ENCODE data around the gene PMEPA1. TPM values are rescaled to one million over a fixed set of nuclear protein-coding genes. Genes with fewer than 3 reads are reported as not detected.

The PMEPA1 gene
- total RNA-seq, 1 experiment from 2014 or later = 163 TPM

DNA sequence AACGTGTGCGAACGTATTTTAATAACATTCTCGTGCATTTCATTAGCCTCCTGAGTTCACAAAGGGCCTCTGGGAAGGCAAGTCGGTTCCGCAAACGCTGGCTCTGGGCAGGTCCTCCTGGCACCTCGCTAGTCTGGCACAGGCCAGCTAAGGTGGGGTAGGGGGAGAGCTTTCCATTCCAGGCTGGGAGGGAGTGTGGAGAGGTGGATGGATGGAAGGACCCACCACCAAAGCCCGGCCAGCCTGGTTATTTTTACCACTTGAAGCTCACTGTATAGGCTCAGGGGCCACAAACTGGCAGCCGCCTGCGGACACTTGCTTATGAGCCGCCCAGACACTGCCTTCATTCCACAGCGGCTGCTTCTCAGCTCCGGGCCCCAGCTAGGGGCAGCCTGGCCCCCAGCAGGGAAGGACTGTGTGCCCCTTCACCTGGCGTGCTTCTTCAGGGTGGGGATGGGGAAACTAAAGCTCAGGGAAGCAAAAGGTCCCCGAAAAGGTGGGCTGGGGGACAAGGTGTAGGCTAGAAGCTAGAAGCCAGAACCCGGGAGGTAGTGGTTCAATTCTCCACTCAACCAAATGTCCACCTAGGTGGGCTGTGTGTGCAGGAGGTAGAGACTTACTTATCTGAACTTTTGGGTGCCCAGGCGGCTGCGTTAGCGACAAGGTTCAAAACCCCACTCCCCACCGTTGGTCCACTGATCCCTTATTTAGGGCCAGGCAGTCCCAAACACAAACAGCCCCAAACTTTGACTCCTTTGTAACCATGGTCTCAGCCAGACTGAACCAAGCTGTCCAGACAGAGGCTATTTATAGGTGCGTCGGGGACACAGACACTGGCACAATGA lies 1.7 kb downstream of the PMEPA1 start:
- intact Hi-C loops (cut with micrococcal nuclease; ENCODE audit: unreplicated experiment) = loop anchor here (2.0 kb wide), 1 partner anchor 53 kb away; no protein-coding TSS in a partner anchor
- H3K9me3 ChIP-seq (ENCODE audit: insufficient read depth, low read depth) = no peaks in the 10 kb centered on the region
- H3K36me3 ChIP-seq (ENCODE audit: low read depth) = peaks cover 44% of the 10 kb centered on the region
- DNase-seq = no peak
- TF ChIP-seq, protein P1, sequence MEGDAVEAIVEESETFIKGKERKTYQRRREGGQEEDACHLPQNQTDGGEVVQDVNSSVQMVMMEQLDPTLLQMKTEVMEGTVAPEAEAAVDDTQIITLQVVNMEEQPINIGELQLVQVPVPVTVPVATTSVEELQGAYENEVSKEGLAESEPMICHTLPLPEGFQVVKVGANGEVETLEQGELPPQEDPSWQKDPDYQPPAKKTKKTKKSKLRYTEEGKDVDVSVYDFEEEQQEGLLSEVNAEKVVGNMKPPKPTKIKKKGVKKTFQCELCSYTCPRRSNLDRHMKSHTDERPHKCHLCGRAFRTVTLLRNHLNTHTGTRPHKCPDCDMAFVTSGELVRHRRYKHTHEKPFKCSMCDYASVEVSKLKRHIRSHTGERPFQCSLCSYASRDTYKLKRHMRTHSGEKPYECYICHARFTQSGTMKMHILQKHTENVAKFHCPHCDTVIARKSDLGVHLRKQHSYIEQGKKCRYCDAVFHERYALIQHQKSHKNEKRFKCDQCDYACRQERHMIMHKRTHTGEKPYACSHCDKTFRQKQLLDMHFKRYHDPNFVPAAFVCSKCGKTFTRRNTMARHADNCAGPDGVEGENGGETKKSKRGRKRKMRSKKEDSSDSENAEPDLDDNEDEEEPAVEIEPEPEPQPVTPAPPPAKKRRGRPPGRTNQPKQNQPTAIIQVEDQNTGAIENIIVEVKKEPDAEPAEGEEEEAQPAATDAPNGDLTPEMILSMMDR (conservative IDR thresholded peaks at IDR 0.05) = no peak
- TF ChIP-seq EZH2 (IDR thresholded peaks at IDR 0.05; ENCODE audit: low read depth) = no peak
- no peaks in the 10 kb centered on the region for H3K9me2 ChIP-seq (ENCODE audit: insufficient read depth)
- H3K4me3 ChIP-seq = peak overlapping the region; percentile 98
- peaks cover 63% of the 10 kb centered on the region for H3K4me1 ChIP-seq (replicated peaks; ENCODE audit: insufficient read depth)
- H3F3A ChIP-seq (ENCODE audit: insufficient read depth, low read depth) = peaks cover 46% of the 10 kb centered on the region; the same call in 1 of the 2 replicates
- CTCF ChIA-PET = interaction anchor here (0.9 to 1.0 kb wide), 2 partner anchors 15 to 411 kb away, joined by 3 read pairs; no protein-coding TSS in a partner anchor
- BruUV-seq (replicated peaks) = no TSS peak
- POLR2A ChIA-PET (ENCODE audit: unreplicated experiment) = interaction anchor here (0.5 to 0.8 kb wide), 5 partner anchors 10 to 106 kb away, joined by 3 to 8 read pairs (median 3); no protein-coding TSS in a partner anchor
- peak overlapping the region; percentile 61 for H3K27ac ChIP-seq
- H3K79me2 ChIP-seq (ENCODE audit: low read depth) = peaks cover 94% of the 10 kb centered on the region
- peak overlapping the region; percentile 85 for H3K4me2 ChIP-seq
- peaks cover 57% of the 10 kb centered on the region for H4K20me1 ChIP-seq (ENCODE audit: insufficient read depth)
- H2AFZ ChIP-seq = no peak overlapping the region
- H3K27me3 ChIP-seq (ENCODE audit: insufficient read depth, low read depth) = no peaks in the 10 kb centered on the region

DNA sequence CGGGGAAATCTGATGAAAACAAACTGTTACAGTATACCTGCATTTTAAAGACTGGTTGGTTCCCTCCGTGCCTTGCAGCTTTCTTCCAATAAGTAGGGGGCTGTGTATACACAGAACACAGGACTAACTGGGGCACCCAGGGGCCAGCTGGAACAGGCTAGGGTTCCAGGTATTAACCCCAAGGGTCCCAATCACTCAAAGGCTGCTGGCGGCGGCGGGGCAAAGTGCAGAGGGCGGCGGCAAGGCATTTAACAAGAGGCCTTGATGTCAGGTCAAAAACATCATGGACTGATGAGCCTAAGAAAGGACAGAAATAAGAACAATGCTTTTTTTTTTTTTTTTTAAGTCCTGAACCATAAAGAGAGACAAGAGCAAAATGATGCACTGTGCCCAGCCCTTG lies 2.5 kb downstream of the PMEPA1 start:
- TF ChIP-seq, protein P1 (conservative IDR thresholded peaks at IDR 0.05) = no peak
- no peak for TF ChIP-seq EZH2 (IDR thresholded peaks at IDR 0.05; ENCODE audit: low read depth)
- Histone ChIP-seq H3K9me2 (ENCODE audit: insufficient read depth) (no peaks in the 10 kb centered on the region), H3F3A (ENCODE audit: insufficient read depth, low read depth) (peaks cover 47% of the 10 kb centered on the region; the same call in 1 of the 2 replicates), H3K27me3 (ENCODE audit: insufficient read depth, low read depth) (no peaks in the 10 kb centered on the region), H3K9me3 (ENCODE audit: insufficient read depth, low read depth) (no peaks in the 10 kb centered on the region), H3K4me1 (replicated peaks; ENCODE audit: insufficient read depth) (peaks cover 63% of the 10 kb centered on the region), H4K20me1 (ENCODE audit: insufficient read depth) (peaks cover 64% of the 10 kb centered on the region), H3K79me2 (ENCODE audit: low read depth) (peaks cover 94% of the 10 kb centered on the region), H3K4me2 (peak overlapping the region; percentile 85), H3K36me3 (ENCODE audit: low read depth) (peaks cover 50% of the 10 kb centered on the region), H3K27ac (peak overlapping the region; percentile 61), H2AFZ (no peak overlapping the region), H3K4me3 (peak overlapping the region; percentile 98)
- no TSS peak for BruUV-seq (replicated peaks)
- no peak for DNase-seq
- ChIA-PET POLR2A (ENCODE audit: unreplicated experiment) (interaction anchor here (0.7 to 0.8 kb wide), 3 partner anchors 9 to 401 kb away, joined by 3 to 5 read pairs (median 3); no protein-coding TSS in a partner anchor), CTCF (interaction anchor here (0.5 to 0.9 kb wide), 2 partner anchors 380 to 411 kb away, joined by 3 to 4 read pairs; no protein-coding TSS in a partner anchor)
- intact Hi-C loops (cut with micrococcal nuclease; ENCODE audit: unreplicated experiment) = loop anchor here (2.0 kb wide), 1 partner anchor 53 kb away; no protein-coding TSS in a partner anchor

DNA sequence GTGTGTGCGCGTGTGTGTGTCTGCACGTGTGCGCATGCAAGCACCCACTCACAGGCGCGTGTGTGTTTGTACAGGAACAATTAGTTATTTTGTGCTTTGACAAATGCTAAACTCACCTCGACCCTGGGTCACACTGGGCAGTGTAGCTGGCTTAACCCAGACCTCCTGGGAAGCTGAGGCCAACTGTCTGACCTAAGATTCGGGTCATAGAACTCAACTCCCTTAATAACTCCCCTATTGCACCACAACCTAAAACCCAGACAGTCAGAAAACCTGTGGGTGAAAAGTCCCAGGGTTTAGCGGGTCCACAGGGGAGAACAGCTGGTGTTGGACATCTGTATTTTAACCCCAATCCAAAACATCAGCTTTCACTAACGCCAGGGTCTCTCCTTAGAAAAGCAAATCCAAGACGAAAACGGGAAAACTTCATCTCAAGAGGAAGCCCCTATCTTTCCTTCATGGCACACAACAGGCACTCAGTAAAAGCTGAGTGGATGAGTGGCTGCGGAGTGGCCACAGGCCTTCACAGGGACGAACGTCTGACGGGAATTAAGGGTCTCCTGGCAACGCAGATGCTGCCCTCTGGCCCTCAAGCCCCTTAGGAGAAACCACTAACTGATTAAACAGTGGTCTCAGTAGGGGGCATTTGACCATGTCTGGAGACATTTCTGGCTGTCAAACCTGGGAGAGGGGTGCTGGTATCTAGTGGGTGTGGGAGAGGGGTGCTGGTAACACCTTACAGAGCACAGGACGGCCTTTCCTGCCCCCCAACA lies 4.5 kb downstream of the PMEPA1 start:
- no peak overlapping the region for H2AFZ ChIP-seq
- H3K36me3 ChIP-seq (ENCODE audit: low read depth) = peaks cover 70% of the 10 kb centered on the region
- intact Hi-C loops (cut with micrococcal nuclease; ENCODE audit: unreplicated experiment) = no loop called here
- no peak for TF ChIP-seq EZH2 (IDR thresholded peaks at IDR 0.05; ENCODE audit: low read depth)
- ChIA-PET CTCF (no interaction called here), POLR2A (ENCODE audit: unreplicated experiment) (no interaction called here)
- H3K79me2 ChIP-seq (ENCODE audit: low read depth) = peaks cover 94% of the 10 kb centered on the region
- H3K9me2 ChIP-seq (ENCODE audit: insufficient read depth) = no peaks in the 10 kb centered on the region
- H3K4me1 ChIP-seq (replicated peaks; ENCODE audit: insufficient read depth) = peaks cover 67% of the 10 kb centered on the region
- no peaks in the 10 kb centered on the region for H3K9me3 ChIP-seq (ENCODE audit: insufficient read depth, low read depth)
- H3K27ac ChIP-seq = peak overlapping the region; percentile 45
- peak overlapping the region; percentile 98 for H3K4me3 ChIP-seq
- H3F3A ChIP-seq (ENCODE audit: insufficient read depth, low read depth) = peaks cover 60% of the 10 kb centered on the region
- no peaks in the 10 kb centered on the region for H3K27me3 ChIP-seq (ENCODE audit: insufficient read depth, low read depth)
- no peak for DNase-seq
- H3K4me2 ChIP-seq = peak overlapping the region; percentile 85
- peaks cover 70% of the 10 kb centered on the region for H4K20me1 ChIP-seq (ENCODE audit: insufficient read depth)
- BruUV-seq (replicated peaks) = no TSS peak
